Smooth muscle cell (in vitro differentiated cells): ENCODE data around the gene STRN. TPM values are rescaled to one million over a fixed set of nuclear protein-coding genes. Genes with fewer than 3 reads are reported as not detected.

Source experiments
- DNase-seq: peaks from one replicate; lab custom pipeline; 2025; ENCODE audit not compliant: unreplicated experiment; lab: John Stamatoyannopoulos, UW
- H2AFZ ChIP-seq: fragments of 200-600 bp; sonication (generic); 2 replicates; pipeline ENCODE4 v1.6.0; 2016; ENCODE audit warnings: antibody characterized with exemption, low read depth, mild to moderate bottlenecking
- H3F3A ChIP-seq: fragments of 200-600 bp; sonication (generic); 2 replicates; pipeline ENCODE4 v1.6.0; 2017; ENCODE audit warnings: antibody characterized with exemption, low read depth
- H3K27ac ChIP-seq: fragments of 200-600 bp; sonication (generic); 2 replicates; pipeline ENCODE4 v1.5.1; 2016; ENCODE audit warnings: low read depth, mild to moderate bottlenecking
- H3K27me3 ChIP-seq: fragments of 200-600 bp; sonication (generic); 2 replicates; pipeline ENCODE4 v1.6.1; 2016; ENCODE audit warnings: low read depth, mild to moderate bottlenecking
- H3K36me3 ChIP-seq: fragments of 200-600 bp; sonication (generic); 2 replicates; pipeline ENCODE4 v1.5.1; 2016; ENCODE audit warnings: low read depth
- H3K4me1 ChIP-seq: fragments of 200-600 bp; sonication (generic); 2 replicates; pipeline ENCODE4 v1.5.1; 2016; ENCODE audit warnings: low read depth
- H3K4me2 ChIP-seq: fragments of 200-600 bp; sonication (generic); 2 replicates; pipeline ENCODE4 v1.6.0; 2016; ENCODE audit warnings: mild to moderate bottlenecking
- H3K4me3 ChIP-seq: fragments of 200-600 bp; sonication (generic); 2 replicates; pipeline ENCODE4 v1.5.1; 2016; ENCODE audit warnings: mild to moderate bottlenecking
- H3K79me2 ChIP-seq: fragments of 200-600 bp; sonication (generic); 2 replicates; pipeline ENCODE4 v1.6.0; 2016; ENCODE audit warnings: low read depth, mild to moderate bottlenecking
- H3K9ac ChIP-seq: fragments of 200-600 bp; sonication (generic); 2 replicates; pipeline ENCODE4 v1.6.0; 2016; ENCODE audit warnings: low read depth
- H3K9me3 ChIP-seq: fragments of 200-600 bp; sonication (generic); replicated peaks from 2 replicates; pipeline ENCODE4 v1.5.1; 2016; ENCODE audit warnings: low read depth
- H4K20me1 ChIP-seq: fragments of 200-600 bp; sonication (generic); 2 replicates; pipeline ENCODE4 v1.6.0; 2016; ENCODE audit warnings: low read depth
- CTCF ChIP-seq: fragments of 200-600 bp; sonication (generic); IDR thresholded peaks from 2 replicates; pipeline ENCODE4 v1.5.1; 2017; ENCODE audit warnings: borderline replicate concordance, mild to moderate bottlenecking, antibody characterized with exemption; ENCODE audit not compliant: insufficient read depth, poor library complexity, severe bottlenecking
- WGBS: methylation state at CpG from one replicate; pipeline ENCODE4 v1.1.7; 2016; ENCODE audit warnings: low lambda C conversion rate; 5-methylcytosine and 5-hydroxymethylcytosine counted together
- polyA plus RNA-seq: library from polyadenylated mRNA; unstranded; fragments of >200 nt; fragmentation: Nextera tagmentation; extraction: Ambion mirVana; gene quantifications from 2 replicates; pipeline ENCODE4 v1.2.1, GENCODE V29; 2016
- total RNA-seq: library from RNA; depleted of rRNA; stranded (reverse); fragments of >200 nt; gene quantifications from 2 replicates; pipeline ENCODE4 v1.2.3, GENCODE V29; 2014

The STRN gene
- total and polyA plus RNA-seq, 2 experiments from 2014 or later: 4.6 to 19.6 TPM

DNA sequence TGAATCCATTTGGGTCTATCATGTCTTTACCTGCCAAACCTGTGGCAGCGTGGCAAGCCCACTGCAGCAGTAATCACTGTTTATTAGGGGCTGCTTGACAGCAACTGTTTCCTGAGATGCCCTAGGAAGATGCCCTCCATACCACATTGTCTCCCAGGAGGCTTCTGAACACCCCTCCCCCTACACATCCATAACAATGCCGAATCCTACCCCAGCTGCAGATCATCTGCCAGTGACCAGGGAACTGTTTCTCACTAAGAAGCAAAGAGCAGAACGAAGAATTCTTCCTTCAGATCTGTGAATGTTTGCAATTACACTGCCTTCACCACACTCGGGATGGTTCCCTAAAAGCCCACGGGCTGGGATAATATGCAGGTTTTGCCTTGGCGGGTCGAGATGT lies 142.1 kb downstream of the STRN start:
- no peaks in the 10 kb centered on the region for H3F3A ChIP-seq
- H3K36me3 ChIP-seq: no peaks in the 10 kb centered on the region
- H3K9me3 ChIP-seq: no peaks in the 10 kb centered on the region
- no peak overlapping the region for H3K4me3 ChIP-seq
- H3K27ac ChIP-seq: no peak overlapping the region
- no peak overlapping the region for H2AFZ ChIP-seq
- H4K20me1 ChIP-seq: no peaks in the 10 kb centered on the region
- peaks cover 4% of the 10 kb centered on the region for H3K4me1 ChIP-seq
- DNase-seq: no peak
- no peak for TF ChIP-seq CTCF
- no peak overlapping the region for H3K9ac ChIP-seq
- H3K4me2 ChIP-seq: no peak overlapping the region
- H3K79me2 ChIP-seq: no peaks in the 10 kb centered on the region
- H3K27me3 ChIP-seq: no peaks in the 10 kb centered on the region
- 79% methylated on average over 7 of the region's 7 CpGs for WGBS

DNA sequence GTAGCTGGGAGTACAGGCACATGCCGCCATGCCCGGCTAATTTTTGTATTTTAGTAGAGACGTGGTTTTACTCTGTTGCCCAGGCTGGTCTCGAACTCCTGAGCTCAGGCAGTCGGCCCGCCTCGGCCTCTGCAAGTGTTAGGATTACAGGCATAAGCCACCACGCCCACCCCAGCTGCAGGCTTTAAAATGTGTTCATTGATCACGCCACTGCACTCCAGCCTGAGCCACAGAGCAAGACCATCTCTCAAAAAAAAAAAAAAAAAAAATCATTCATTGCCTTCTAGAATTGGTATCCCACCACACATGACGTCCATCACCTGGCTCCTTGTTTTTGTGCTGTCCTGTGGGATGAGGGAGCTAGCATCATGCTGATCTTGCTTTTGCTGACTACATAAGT lies 142.5 kb downstream of the STRN start:
- Histone ChIP-seq H3K27me3 (no peaks in the 10 kb centered on the region), H3K4me2 (no peak overlapping the region), H3K27ac (no peak overlapping the region), H2AFZ (no peak overlapping the region), H3K4me1 (peaks cover 4% of the 10 kb centered on the region), H3K4me3 (no peak overlapping the region), H4K20me1 (no peaks in the 10 kb centered on the region), H3K36me3 (no peaks in the 10 kb centered on the region), H3K9me3 (no peaks in the 10 kb centered on the region), H3K9ac (no peak overlapping the region), H3F3A (no peaks in the 10 kb centered on the region), H3K79me2 (no peaks in the 10 kb centered on the region)
- no peak for DNase-seq
- no peak for TF ChIP-seq CTCF
- 93% methylated on average over 10 of the region's 10 CpGs for whole genome bisulfite sequencing

DNA sequence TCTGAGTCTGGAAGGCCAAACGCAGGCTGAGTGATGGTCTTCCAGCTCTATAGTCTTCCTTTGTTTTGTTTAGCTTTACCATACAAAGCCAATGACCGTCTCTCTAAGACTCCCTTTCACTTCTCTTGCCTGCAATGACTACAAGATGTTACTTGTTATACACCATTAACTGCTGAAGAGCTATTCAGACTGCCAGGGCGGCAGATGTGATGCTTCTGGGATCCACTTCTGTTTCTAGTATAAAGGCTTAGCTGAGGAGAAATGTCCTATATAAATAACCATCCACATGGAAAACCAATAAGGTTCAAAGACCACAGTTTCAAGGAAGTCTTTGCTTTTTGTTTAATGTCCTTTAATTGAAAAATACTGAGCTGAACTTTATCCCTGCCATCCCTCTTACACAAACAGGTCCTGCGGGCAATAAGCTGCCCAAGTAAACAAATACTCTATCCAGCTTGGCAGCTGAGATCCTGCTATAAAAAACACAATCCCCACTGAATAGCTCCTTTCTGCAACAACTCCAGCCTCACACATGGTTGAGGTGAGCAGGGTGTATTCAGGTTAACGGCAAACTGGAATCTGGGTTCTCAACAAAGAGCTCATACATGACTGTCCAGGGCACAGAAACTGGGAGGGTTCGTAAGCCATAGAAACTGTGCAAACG lies 145.3 kb downstream of the STRN start:
- no peaks in the 10 kb centered on the region for H4K20me1 ChIP-seq
- H3K4me2 ChIP-seq: no peak overlapping the region
- no peak for DNase-seq
- H3K27me3 ChIP-seq: no peaks in the 10 kb centered on the region
- H3K27ac ChIP-seq: no peak overlapping the region
- no peak for TF ChIP-seq CTCF
- WGBS: 86% methylated on average over 7 of the region's 7 CpGs
- no peaks in the 10 kb centered on the region for H3F3A ChIP-seq
- H3K4me3 ChIP-seq: no peak overlapping the region
- H3K79me2 ChIP-seq: no peaks in the 10 kb centered on the region
- peaks cover 4% of the 10 kb centered on the region for H3K4me1 ChIP-seq
- no peak overlapping the region for H3K9ac ChIP-seq
- H3K36me3 ChIP-seq: no peaks in the 10 kb centered on the region
- H3K9me3 ChIP-seq: no peaks in the 10 kb centered on the region
- H2AFZ ChIP-seq: no peak overlapping the region

GRCh38 chr2:36819095-36819711 lies 147.1 kb downstream of the STRN start:
- no peak for DNase-seq
- 69% methylated on average over 4 of the region's 4 CpGs for WGBS
- Histone ChIP-seq H3K4me1 (peaks cover 3% of the 10 kb centered on the region), H3K9ac (no peak overlapping the region), H3K4me3 (no peak overlapping the region), H3K79me2 (no peaks in the 10 kb centered on the region), H3K27ac (no peak overlapping the region), H3K27me3 (no peaks in the 10 kb centered on the region), H3K9me3 (no peaks in the 10 kb centered on the region), H3K4me2 (no peak overlapping the region), H2AFZ (no peak overlapping the region), H3F3A (no peaks in the 10 kb centered on the region), H3K36me3 (no peaks in the 10 kb centered on the region), H4K20me1 (no peaks in the 10 kb centered on the region)
- no peak for TF ChIP-seq CTCF
